Prostate gland (tissue), 2 donors: ENCODE data around the gene NEK10.

Source experiments
- CTCF ChIP-seq, 4 experiments: fragments of 200-600 bp in 2 of 4; fragments of 450-650 bp in 2 of 4; sonication (generic) in 2 of 4; IDR thresholded peaks; 1 replicate in 3 of 4; 2 replicates in 1 of 4; pipeline ENCODE4 v1.5.1; 2016 to 2019; ENCODE audit warnings: antibody characterized with exemption in 4 of 4, mild to moderate bottlenecking in 2 of 4, moderate library complexity in 2 of 4
- POLR2A ChIP-seq: fragments of 450-650 bp; IDR thresholded peaks from one replicate; pipeline ENCODE4 v1.6.1; 2016; ENCODE audit warnings: antibody characterized with exemption, mild to moderate bottlenecking

- TF ChIP-seq CTCF (IDR thresholded peaks at IDR 0.05), result no peak
- TF ChIP-seq POLR2A, result no peak
These were observed 192.9 kb downstream of the NEK10 start for GRCh38 chr3:27176256-27176655.
